GM18951 (cell line): ENCODE results near the gene KCNC3.
A peak's percentile ranks its signal among the peaks of the same experiment; 100 is the strongest.
"Not testable (repeated sequence)": the region's sequence is repeated elsewhere in the genome, so short reads cannot be mapped to it uniquely, and the experiment has no call there.

Experiments
- POLR2A ChIP-seq: IDR thresholded peaks from 4 replicates; pipeline ENCODE4 v1.6.1; 2011; ENCODE audit warnings: mild to moderate bottlenecking; ENCODE audit not compliant: insufficient read length, insufficient read depth; ENCODE audit errors: extremely low read depth
- in situ Hi-C: fragments of 300-500 bp; cut with MboI; formaldehyde crosslinking; loops from one replicate; pipeline ENCODE4 v1.12.0; 2022; ENCODE audit warnings: low sequenced_read_pairs, mixed read lengths, inconsistent platforms; ENCODE audit not compliant: unreplicated experiment

KCNC3 gene

GRCh38 chr19:50341091-50341564, 12.0 kb upstream of the KCNC3 start:
- in situ Hi-C loops: no loop called here
- peak; percentile 15 for TF ChIP-seq POLR2A

GRCh38 chr19:50340331-50340730, 11.2 kb upstream of the KCNC3 start:
- in situ Hi-C loops: no loop called here
- TF ChIP-seq POLR2A: no peak

GRCh38 chr19:50337031-50337430, 7.9 kb upstream of the KCNC3 start:
- in situ Hi-C loops: not testable (repeated sequence)

DNA sequence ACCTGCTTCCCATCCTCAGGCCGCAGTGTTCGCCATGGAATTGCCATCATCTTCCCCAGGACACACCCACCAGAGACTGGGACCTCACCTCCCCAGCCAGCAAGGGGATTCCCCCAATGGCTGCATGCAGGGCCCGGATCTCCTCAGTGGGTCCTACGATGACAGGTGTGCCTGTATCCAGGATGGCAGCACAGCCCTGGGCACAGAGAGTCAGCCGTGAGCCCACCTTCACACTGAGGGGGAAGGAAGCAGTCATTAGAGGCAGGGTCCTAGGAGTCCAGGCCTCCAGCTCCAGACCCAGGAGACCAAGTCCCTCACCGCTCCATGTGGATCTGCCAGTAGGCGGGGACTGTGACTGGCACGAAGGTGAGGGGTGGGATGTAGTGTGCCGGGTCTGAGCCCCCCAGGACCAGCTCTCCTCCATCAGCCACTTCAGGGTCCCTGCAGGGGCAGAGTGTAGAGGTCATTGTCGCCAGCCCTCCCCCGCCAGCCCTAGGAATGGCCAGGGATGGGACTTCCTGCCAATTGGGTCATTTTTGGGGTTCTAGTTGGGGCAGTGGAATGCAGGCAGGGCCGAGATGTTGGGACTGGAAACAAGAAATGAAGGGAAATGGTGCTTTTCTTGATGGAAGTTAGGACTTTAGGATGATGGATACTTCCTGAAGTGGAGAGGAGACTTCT, 5.7 kb upstream of the KCNC3 start:
- in situ Hi-C loops: no loop called here
- TF ChIP-seq POLR2A: no peak

DNA sequence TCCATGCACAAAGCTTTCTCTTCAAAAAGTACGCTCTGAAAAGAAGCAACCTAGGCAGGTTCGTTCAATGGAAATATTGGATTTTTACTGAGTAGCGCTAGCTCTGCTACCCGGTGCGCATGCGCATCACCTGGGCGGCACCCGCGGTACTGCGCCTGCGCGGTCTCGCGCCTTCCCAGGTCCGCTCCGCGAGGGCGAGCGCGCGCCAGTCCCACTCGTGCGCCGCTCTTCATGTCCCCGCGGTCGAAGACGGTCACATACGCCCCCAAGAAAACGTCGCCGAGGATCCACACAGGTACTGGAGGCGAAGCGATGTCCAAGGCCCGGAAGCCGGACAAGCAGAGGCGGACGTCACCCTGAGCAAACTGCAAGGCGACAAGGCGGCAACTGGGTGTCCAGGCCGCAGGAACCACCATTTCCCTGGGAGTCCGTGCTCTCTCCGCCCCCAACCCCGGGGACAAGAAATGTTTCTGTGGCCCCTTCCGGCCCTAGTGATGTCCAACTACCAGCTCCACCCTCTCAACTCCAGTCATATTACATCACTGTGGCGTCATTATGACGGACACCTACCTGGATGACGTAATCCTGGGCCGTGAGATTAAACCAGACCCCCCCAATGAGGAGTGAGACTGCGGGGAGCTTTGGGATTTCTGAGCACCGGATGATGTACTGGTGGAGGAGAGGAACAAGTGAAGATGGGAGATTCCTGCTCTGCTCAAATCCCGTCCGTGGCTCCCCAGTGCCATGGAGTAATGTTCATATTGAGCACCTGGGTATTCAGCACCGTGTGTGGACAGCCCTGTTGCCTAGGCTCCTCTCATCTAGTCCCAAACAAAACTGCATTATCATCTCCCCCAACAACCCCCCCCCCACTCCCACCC, 4.8 kb upstream of the KCNC3 start:
- TF ChIP-seq POLR2A: peak; percentile 51
- in situ Hi-C loops: no loop called here

GRCh38 chr19:50333235-50333736, 4.1 kb upstream of the KCNC3 start:
- TF ChIP-seq POLR2A: no peak
- in situ Hi-C loops: no loop called here

GRCh38 chr19:50332244-50333038, 3.3 kb upstream of the KCNC3 start:
- in situ Hi-C loops: no loop called here
- no peak for TF ChIP-seq POLR2A

DNA sequence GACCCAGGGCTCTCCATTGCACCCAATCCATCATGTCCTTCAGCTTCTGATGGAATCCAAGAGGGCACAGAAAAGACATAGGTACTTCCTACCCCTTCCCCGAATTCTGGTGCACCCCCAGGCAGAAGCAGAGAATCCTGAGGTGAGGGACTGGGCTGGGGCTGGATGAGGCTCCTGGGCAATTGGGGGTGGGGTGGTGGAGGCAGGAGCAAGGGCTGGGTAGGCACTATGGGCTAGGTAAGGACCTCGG, 2.7 kb upstream of the KCNC3 start:
- in situ Hi-C loops: no loop called here
- no peak for TF ChIP-seq POLR2A

DNA sequence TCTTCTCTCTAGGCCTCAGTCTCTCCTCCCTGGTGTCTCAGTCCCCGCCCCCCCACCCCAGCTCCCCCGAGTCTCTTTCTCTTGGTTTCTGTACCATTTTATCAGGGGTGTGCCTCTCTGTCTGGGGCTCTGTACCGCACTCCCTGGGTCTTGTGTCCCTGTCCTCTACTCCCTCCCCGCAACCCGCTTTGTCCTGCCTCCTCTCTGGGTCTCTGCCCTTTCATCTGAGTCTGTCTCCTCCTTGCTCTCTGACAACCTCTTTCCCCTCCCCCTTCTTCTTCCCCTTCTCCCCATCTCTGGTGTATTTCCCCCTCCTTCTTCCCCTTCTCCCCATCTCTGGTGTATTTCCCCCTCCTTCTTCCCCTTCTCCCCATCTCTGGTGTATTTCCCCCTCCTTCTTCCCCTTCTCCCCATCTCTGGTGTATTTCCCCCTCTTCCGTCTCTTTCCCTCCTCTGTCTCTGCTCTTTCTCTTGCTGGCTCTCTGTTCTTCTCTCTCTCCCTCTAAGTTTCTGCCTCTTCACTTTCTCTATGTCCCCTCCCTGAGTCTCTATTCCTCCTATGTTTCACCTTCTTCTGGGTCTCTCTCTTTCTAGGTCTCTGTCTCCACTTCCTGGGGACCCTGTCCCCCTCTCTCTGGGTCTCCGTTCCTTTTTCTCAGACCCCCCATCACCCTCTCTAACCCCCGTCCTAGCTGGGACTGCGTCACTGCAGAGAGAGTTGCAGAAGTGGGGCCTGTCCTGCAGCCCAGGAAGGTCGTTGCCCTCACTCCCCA, 2.2 kb upstream of the KCNC3 start:
- TF ChIP-seq POLR2A: no peak
- in situ Hi-C loops: no loop called here

DNA sequence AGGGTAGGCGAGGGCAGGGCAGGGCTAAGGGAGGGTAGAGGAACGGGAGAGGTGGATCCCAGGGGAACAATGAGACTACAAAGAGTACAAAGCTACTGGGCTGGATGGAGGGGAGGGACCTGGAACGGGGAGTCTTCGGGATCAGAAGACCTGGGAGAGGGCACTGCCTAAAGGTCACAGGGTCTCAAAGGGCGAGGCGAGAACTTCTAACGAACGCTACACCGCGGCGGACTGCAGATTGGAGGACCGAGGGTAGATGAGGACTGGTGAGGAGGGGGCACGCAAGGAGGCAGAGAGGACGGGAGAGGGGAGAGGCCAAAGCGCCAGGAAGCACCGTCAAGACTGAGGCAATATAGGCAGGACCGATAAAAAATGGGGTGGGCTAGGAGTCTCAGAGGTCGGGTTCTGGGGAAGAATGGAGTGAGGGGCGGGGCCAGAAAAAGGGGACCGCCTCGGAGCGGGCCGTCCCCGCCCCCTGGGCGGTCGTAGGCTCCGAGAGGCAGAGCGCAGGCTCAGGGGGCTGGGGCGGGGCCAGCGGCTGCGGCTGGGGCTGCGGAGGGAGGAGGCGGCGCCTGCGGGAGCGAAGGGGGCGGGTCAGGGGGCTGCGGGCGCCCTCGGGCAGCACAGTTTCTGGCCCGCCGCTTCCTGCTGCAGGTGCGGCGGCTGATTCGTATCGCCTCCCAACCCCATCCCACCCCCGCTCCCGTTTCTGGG, 1.3 kb upstream of the KCNC3 start:
- in situ Hi-C loops: no loop called here
- TF ChIP-seq POLR2A: no peak

DNA sequence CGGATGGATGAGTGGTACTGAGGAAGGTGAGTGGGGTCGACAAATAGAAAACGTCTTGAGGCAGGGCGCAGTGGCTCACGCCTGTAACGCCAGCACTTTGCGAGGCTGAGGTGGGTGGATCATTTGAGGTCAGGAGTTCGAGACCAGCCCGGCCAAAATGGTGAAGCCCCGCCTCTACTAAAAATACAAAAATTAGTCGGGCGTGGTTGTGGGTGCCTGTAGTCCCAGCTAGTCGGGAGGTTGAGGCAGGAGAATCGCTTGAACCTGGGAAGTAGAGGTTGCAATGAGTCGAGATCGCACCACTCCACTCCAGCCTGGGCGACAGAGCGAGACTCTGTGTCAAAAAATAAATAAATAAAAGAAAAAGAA, 733 bp upstream of the KCNC3 start:
- in situ Hi-C loops: not testable (repeated sequence)

DNA sequence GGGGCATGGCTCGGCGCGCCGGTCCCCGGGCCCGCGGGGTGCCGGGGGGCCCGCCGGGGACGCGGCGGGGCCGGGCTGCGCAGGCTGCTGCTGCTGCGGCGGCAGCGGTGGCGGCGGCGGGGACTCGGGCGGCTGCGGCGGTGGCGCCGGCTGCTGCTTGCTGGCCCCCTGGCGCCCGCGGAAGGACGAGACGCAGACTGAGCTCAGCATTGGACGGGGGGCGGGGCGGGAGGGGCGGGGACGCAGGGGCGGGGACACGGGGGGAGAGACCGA, 368 bp downstream of the KCNC3 start:
- in situ Hi-C loops: no loop called here
- peak; percentile 24 for TF ChIP-seq POLR2A
